ELR (cell line): ENCODE results near the gene CREG2.

Source experiments
- DNase-seq: peaks from one replicate; pipeline ENCODE4 v3.0.0-alpha.2; 2015; ENCODE audit warnings: low read depth

The CREG2 gene

DNA sequence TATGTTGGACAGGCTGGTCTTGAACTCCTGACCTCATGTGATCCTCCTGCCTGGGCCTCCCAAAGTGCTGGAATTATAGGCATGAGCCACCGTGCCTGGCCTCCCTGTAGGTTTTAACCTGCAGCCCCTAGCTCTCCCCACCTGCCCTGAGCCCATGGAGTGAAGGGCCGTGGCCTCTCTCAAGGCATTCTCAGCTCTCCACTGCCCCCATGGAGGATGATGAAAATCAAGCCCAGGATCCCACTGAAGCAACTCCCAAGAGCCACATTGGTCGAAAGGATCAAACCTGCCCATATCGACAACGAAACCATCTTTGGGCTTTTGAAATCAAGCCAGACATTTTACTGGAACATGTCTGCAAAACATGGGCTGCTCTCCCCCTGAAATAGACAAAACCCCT lies 22.4 kb upstream of the CREG2 start:
- no peak for DNase-seq

DNA sequence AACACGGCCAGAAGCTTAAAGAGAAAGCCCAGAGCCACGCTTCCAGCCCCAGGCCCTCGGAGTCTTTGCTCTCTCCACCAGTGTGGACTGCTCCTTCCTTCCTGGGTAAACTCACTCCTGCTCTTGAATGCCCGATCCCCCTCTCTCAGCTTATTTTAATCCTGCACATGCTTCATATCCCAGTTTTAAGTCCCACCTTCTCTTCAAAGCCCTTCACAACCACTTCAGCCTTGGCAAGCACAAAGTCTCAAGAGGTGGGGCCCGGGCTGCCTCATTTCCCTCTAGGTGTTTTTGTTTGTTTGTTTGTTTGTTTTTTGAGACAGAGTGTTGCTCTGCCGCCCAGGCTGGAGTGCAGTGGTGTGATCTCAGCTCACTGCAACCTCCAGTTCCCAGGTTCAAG lies 21.6 kb upstream of the CREG2 start:
- DNase-seq = no peak

DNA sequence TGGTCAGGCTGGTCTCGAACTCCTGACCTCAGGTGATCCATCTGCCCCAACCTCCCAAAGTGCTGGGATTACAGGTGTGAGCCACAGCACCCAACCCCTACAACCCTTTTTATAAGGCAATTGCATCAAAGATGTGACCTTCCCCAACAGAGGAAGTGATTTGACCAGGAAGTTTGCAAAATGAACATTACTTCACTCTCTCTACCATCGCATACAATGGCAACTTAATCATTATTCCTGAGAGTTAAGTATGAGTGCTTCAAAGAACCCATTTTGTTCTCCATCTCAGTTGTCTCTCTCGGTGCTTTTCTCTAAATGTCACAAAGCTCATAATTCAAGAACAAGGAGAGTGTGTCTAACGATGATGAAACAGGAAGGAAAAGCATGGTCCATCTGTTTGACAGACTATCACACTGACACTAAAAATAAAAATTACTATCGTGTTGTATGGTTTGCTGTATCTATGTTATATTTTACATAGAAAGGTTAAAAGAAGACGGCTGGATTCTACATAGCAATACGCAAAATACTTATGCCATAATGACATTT lies 18.1 kb upstream of the CREG2 start:
- DNase-seq = no peak

DNA sequence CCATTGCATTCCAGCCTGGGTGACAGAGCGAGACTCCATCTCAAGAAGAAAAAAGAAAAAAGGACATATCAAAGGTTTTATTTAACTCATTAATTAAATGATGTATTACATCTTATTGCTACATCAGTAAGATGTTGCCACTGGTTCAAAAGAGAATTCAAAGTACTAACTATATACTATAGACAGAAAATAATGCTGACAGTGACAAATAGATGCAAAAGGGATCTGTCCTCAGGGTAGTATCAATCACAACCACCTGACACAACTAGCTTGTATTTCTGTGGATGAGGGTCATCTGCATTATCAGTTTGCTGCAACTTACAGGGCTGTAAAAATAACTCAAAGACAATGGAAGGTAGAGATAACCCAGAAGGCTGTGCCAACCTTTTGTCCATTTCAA lies 16.4 kb upstream of the CREG2 start:
- no peak for DNase-seq

DNA sequence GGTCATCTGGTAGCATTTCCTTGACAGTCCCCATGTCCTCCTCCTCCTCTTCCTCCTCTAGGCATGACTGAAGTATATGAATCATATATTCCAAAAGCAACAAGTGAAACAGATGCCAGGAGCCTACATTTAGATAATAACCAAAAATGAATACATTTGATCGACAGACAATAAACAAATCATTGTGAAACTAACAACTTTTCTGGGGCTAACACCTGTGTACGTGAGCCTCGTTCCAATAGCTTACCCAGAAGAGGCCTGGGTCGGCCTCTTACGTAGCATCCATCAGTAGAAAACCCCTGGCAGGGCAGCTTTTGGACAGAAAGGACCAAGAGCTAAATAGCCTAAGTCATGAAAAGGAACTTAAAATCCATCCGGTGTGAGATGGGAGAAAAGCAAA lies 15.3 kb upstream of the CREG2 start:
- no peak for DNase-seq

- DNase-seq = no peak
These were observed 14.6 kb upstream of the CREG2 start for GRCh38 chr2:101401906-101402305.

- DNase-seq = no peak
These were observed 14.0 kb upstream of the CREG2 start for GRCh38 chr2:101401326-101401665.

DNA sequence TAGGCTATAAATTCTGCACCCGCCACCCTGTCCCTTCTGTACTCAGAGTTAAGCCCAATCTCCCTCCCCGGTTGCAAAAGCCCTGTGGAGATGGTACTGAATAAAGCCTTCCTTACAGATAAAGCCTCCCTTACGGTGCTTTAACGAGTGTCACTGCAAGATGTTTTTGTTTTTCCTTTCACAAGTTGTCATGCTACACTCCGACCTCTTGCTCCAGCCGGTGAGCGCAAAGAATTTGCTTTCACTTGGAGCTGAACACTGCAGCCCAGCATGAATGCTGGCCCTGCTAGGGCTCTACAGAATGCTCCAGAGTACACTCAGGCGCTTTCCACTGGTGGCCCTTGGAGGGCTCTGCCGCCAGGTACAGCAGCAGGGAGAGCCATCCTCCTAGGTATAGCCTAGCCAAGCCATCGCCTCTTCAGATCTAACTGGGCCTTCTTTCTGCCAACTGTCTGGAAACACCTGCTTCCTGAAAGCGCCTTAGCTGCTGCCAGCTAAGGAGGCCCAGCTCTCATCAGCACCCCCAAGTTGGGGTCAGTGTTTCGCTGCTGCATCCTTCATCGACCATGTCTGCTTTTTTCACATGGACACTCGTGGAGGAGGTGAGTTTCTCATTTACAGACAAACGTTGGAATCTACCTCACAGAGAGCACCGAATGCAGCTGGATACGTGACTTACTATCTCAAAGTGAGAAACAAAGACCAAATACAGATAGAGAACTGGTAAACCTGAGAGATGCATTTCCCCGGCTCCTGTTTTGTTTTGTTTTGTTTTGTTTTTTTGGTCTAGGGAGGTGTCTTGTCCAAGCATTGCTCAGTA lies 13.4 kb upstream of the CREG2 start:
- no peak for DNase-seq

- DNase-seq = no peak
These were observed 12.7 kb upstream of the CREG2 start for GRCh38 chr2:101400048-101400447.

- DNase-seq = no peak
These were observed 11.9 kb upstream of the CREG2 start for GRCh38 chr2:101399021-101399799.

DNA sequence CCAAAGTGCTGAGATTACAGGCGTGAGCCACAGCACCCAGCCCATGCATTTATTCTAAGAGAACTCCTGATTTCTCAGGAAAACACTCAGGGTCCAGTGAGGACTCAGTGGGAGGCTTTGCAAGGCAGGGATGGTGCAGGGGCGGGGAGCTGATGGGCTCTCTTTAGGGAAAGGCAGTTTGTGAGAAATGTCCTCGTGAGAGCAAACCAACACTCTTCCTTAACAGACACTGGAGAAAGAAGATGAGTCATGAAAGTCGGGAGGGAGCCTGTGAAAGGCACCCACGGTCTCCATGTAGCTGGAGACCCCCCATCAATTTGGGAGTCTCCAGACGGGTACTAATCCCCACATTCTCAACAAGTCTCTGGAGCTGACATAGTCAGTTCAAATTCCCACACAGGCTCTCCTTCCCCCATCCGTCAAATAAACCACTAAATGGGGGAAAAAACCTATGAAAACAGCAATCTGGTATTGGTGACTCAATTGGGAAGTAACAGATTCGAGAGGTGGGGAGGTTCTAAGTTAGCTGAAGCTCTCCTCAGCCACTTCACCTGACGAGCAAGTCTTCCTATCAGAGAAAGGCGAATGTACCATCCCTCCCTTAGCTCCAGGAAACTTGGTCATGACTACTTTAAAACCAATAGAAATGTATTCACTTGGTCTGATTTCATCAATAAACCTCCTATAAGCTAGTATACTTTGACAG lies 11.0 kb upstream of the CREG2 start:
- no peak for DNase-seq

GRCh38 chr2:101396316-101396717 lies 9.0 kb upstream of the CREG2 start:
- peak; percentile 96 for DNase-seq

- DNase-seq = no peak
These were observed 8.4 kb upstream of the CREG2 start for GRCh38 chr2:101395545-101396315.

DNA sequence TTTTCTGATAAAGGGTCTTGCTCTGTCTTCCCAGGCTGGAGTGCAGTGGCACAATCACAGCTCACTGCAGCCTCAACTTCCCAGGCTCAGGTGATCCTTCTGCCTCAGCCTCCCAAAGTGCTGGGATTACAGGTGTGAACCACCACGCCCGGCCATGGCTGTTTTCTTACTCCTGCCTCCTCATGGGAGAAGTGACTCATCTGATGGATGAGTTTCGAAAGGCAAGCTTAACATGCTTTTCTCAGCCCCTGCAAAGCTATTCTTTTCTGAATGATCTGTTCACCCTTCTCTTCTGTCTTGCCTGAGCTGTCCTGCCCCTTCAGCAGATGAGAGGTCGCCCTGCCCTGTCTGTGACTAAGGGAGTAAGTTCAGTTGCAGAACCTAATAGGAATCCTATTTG lies 929 bp upstream of the CREG2 start:
- peak; percentile 78 for DNase-seq

- DNase-seq = no peak
These were observed 628 bp downstream of the CREG2 start for GRCh38 chr2:101386599-101387150.

DNA sequence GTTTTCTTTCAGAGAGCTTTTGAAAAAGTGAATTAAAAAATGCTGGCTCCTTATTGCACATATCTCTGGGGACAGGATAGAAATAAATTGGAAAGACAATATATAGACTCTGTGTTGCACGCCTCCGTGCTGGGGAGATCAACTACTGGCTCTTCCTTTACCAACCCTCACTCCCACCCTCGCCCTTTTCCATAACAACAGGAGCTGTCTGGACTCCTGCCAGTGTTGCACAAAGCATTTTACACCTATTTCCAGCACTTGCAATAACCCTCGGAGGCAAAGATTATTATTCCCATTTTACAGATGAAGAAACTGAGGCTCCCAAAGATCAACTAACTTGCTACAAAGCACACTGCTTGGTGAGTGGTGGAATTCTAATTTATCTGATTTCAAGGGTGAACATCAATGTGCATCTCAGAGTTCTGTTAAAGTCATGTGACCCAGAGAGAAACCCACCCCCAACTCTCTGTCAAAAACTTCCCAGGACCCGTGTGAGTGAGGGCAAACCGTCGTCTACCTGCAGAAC lies 4.2 kb downstream of the CREG2 start:
- DNase-seq = no peak

DNA sequence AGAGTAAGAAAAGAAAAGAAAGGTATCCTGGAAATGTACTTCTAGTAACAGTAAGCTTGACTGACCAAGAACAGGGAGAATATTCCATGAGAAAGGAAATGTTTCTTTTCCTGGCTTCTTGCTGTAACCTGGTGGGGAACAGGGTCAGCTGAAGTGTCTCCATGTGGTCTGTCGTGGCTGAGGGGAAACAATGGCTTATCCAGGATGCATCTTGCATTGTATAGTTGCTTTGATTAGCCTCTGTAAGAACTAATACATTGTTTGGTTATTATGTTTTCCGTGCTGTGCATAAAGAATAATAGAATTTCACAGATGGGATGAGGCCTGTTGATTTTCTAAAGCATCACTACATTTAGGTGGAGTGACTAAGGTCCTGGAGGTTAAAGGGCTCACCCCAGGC lies 4.9 kb downstream of the CREG2 start:
- no peak for DNase-seq

DNA sequence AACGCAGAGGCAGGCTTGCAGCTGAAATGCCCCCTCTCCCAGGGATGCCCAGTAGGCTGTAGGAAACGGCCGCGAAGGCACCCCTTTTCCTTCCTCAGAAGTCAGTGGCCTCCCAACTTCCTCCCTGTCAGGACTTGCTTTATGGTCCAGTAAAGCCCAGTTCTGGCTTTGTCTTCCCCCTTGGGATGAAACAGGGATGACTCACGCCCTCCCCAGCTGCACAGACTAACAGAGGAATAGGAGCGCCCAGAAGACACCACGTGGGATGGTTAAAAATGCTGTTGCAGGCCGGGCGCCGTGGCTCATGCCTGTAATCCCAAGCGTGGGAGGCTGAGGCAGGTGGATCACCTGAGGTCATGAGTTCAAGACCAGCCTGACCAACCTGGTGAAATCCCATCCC lies 6.9 kb downstream of the CREG2 start:
- peak; percentile 88 for DNase-seq

DNA sequence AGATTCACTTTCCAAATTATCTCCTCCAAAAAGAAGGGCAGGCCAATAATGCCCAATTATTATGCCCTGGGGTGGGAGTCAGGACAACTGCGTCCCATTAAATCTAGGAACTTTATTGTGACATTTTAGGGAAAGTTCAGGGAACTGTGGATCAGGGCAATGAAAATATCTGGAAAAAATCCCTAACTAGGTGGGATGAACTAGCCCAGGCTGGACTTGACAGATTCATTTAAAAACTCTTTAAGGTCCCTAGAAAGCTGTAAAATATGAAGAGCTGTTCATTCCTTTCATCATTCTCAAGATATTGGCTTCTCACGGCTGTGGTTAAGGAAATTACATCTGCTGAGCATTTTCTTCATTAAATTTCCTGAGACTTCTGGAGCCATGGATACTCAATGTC lies 8.2 kb downstream of the CREG2 start:
- DNase-seq = no peak

GRCh38 chr2:101375653-101376052 lies 11.7 kb downstream of the CREG2 start:
- no peak for DNase-seq

GRCh38 chr2:101374821-101375561 lies 12.3 kb downstream of the CREG2 start:
- no peak for DNase-seq
